HG03108 (cell line): ENCODE data around the gene CIC.
"Not testable (repeated sequence)": the region's sequence is repeated elsewhere in the genome, so short reads cannot be mapped to it uniquely, and the experiment has no call there.

Experiments
- ATAC-seq: cut with Tn5 transposase; IDR thresholded peaks from one replicate; pipeline ENCODE4 v1.9.1; 2021; ENCODE audit warnings: moderate library complexity; ENCODE audit not compliant: unreplicated experiment

CIC gene

DNA sequence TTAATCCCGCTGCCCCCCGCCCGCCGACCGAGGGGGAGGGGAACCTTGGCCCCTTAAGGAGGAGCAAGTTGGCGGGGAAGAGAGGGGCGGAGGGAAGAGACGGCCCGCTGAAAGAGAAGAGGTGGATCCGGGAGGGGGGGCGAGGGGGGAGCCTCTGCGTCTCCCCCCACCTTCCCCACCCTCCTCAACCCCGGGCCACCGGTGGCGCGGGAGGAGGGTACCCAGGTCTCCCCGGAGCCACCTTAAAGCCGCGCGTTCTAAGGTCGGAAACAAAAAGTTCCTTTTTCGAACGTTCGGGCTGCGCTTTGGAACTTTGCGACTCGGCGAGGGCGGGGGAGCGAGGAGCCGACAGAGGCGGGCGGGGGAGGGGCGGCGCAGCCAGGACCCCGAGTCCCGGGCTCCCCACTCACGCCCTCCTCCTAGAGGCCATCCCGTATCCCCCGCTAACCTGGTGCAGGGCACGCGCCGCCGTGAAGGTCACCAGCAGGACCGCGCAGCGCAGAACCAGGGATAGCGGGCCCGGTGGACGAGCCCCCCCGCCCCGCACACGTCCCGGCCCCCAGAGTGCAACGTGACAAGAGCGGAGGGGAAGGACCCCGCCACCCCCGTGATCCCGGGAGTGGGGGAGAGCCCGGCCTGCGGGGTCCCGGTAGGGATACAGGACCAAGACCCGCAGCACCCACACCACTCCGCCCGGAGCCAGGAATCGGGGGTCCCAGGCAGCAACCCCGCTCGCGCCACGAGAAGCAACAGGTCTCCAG, 14.8 kb upstream of the CIC start:
- ATAC-seq = no peak

DNA sequence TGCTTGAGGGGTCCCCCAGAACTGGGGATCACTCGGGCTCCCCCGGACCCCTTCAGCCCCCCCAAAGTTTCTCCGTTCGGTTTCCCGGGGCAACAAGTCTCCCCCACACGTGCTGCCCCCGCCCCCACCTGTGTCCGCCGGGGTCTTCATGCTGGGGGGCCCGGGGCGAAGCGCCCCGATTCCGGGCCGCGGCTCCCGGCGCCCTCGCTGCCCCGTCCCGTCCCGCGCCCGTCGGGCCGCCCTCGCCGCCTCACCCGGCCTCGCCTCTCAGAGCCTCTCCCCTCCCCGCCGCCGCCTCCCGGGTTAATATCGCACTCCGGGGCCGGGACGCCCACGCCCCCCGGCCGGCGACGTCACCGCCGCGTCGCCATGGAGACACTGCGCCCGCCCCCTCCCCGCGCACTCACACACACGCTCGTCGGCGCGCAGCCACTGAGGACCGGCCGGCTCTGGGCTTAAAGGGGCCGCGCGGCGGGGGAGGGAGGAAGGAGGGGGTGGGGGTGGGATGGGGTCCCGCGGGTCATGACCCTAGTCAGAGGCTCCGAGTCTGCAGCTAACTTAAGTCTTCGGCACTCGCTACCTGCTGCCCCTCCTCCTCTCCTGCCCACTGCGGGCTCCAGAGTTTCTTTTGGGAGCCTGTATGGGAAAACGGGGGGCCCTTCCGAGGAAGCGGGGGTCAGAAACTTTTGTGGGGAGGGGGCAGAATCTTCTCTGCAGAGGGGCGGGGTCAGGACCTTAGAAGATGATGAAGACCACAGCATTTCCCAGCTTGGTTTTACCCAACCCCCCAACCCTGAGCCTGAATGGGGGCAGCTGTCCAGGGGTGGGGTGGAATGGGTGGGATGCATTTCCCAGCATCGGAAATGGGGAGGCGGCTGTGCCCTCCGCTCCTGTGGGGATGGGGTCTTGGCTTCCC, 13.9 kb upstream of the CIC start, which contains the start of gene ERF:
TSS of gene ERF (minus strand) at position 279 of the 916 bp plus-strand sequence. CDS start at position 150, 129 bp downstream.
- peak; percentile 63 for ATAC-seq

DNA sequence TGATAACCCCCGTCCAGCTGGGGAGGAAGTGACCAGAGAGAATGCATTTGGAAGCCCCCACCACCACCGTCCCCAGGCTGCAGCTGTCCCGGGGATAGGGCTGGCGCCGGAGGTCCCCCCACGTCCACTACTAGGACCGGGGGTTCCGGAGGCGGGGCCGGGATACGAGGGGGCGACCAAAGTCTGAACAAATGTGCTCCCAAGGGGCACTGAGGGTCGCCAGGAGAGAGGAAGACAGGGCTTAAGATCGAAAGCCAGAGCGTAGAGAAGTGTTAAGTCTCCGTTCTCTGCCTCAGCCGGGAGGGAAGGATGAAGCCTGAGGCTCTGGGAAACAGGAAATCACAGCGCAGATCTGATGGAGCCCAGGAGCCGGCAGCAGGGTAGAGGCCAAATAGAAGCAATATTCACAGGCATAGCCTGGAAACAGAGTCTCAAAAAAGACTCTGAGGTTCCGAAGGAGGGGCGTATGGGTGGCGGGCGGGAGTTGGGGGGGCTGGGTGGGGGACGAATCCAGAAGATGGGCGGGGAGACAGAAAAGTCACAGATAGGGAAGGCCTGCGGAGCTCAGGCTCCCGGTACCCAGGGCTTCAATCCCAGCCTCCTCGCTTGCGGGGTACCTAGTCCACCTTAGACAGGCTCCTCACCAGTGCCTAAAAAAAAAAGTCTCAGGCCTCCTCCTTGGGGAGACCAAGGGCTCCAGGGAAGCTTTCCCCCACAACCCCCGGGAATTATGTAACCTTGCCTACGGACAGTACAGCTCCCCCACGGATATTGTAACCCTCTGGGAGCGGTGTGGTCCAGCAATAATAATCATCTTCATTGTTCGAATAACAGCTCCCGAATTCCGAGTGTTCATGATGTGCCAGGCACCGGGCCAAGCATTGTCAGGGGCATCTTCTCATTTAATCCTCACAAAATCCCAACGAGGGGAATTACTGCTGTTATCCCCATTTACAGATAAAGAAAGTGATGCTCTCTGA, 13.0 kb upstream of the CIC start:
- no peak for ATAC-seq

DNA sequence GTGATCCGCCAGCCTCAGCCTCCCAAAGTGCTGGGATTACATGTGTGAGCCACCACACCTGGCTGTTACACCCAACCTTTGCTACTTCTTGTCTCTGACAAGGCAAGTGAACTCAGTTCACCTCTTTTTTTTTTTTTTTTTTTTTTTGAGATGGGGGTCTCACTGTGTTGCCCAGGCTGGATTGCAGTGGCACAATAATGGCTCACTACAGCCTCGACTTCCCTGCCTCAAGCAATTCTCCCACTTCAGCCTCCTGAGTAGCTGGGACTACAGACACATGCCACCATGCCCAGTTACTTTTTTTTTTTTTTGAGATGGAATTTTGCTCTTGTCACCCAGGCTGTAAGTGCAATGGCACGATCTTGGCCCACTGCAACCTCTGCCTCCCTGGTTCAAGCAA, 11.2 kb upstream of the CIC start:
- not testable (repeated sequence) for ATAC-seq

DNA sequence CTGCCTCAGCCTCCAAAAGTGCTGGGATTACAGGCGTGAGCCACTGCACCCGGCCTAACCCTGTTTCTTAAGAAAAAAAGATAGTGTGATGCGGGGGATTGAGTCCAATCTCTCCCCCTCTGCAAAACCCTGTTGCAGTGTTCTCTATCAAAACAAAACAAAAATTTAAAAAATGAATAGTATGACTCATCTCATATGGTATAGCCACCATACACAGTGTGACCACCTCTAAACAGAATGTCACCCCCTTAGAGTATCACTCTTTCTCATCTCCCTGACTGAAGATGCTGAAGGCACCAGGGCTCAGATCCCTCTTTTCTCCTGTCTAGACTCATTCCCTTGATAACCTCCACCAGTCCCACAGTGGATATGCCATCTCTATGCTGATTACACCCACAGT, 7.3 kb upstream of the CIC start:
- ATAC-seq = no peak

DNA sequence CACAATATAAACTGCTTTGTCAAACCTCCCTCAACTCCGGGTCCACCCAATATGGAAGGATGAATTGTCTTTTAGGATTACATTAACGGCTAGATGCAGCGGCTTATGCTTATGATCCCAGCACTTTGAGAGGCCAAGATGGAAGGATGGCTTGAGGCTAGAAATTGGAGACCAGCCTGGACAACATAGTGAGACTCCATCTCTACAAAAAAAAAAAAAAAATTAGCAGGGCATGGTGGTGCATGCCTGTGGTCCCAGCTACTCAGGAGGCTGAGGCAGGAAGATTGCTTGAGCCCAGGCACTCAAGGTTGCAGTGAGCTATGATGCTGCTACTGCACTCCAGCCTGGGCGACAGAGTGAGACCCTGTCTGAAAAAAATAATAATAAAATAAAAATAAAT, 2.9 kb upstream of the CIC start:
- not testable (repeated sequence) for ATAC-seq

DNA sequence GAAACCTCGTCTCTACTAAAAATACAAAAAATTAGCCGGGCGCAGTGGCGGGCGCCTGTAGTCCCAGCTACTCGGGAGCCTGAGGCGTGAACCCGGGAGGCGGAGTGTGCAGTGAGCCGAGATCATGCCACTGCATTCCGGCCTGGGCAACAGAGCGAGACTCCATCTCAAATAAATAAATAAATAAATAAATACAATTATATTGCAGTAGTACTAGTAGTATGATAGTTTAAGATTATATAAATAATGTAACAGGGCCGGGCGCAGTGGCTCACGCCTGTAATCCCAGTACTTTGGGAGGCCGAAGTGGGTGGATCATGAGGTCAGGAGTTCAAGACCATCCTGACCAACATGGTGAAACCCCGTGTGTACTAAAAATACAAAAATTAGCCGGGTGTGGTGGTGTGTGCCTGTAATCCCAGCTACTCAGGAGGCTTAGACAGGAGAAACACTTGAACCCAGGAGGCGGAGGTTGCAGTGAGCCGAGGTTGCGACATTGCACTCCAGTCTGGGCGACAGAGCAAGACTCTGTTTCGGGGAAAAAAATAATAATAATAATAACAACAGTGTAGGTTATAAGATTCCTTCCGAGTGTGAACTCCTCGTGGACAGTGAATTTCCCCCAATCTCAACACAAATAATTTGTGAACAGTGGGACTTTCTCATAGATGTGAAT, 2.0 kb upstream of the CIC start:
- ATAC-seq = not testable (repeated sequence)

DNA sequence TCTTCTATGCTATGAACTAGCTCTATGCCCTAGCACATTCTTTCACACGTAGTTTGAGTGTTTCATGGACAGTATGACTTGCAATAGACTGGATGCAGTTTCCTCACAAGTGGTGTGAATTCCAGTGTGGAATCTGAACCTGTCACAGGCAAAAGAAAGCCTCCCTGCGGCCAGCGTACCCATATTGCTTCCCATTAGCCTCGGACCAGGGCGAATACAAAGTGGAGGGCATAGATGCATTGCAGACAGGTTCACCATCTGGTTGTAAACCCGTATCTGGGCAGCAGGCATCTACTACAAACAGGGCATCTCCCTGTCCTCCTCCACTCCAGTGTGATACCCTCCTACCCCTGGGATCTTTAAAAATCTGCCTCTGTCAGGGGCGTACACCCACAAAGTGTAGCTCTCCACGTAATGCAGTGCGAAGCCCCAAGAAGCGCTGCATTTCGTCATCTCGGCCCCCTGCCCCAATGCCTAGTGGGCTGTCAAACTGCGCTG, 1.4 kb upstream of the CIC start:
- ATAC-seq = no peak

DNA sequence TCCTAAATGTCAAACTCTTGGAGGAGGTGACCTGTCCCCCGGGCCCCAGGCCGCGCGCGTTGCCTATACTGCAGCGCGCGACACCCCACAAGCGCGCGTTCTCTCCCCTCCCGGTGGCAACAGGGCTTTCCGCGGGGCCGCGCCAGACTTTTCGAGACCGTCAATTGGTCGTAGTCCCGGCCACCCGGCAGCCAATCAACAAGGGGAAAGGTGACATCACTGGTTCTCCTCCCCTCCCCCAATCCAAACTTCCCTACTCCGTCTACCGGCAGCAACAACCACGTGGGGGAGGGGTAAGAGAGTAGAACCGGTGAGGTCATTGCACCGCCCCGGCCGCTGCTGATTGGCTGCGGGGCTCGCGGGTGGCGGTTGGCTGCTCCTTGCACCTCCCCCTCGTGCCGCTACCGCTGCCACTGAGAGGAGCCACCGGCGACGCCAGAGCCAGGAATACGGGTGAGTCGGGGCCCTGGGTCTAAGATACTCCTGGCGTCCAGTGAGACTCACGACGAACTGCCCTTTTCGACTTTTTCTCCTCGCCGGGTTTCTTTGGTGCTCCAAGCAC, 829 bp upstream of the CIC start:
- peak; percentile 46 for ATAC-seq

DNA sequence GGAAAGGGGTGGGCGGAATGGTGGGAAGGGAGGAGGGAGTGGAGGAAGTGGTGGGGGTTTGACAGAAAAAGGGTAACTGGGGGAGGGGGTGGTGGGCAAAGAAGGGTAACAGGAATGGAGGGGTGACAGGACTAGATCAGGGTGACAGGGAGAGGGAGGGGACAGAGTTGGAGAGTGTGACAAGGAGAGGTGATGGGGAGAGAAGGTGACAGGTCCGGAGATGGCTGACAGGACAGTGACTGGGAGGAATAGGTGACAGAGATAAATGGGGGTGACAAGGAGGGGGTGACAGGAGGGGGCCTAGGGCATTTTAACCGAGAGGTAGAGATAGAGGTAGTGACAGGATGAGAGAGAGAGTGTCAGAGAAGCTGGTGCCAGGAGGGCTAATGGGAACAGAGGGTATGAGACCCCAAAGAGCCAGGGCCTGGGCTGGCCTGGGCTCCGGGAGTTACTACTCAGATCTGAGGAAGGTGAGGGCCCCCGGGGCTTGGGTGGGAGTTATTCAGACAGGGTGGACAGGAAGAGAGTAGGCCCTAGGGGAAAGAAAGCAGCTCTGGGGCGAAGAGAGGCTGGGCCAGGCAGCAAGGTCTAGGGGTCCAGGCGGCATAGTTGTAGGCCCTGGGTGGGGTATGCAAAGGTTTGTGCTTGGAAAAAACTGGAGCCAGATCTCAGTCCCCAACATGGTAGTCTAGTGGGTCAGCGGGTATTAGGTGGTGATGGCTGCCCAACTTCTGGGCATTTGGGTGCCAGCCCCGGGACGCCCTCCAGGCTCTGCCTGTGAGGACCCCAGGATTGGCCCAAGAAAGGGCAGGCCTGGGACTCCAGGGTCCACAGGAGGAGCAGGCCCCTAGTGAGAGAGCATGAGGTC, 660 bp downstream of the CIC start:
- ATAC-seq = no peak

DNA sequence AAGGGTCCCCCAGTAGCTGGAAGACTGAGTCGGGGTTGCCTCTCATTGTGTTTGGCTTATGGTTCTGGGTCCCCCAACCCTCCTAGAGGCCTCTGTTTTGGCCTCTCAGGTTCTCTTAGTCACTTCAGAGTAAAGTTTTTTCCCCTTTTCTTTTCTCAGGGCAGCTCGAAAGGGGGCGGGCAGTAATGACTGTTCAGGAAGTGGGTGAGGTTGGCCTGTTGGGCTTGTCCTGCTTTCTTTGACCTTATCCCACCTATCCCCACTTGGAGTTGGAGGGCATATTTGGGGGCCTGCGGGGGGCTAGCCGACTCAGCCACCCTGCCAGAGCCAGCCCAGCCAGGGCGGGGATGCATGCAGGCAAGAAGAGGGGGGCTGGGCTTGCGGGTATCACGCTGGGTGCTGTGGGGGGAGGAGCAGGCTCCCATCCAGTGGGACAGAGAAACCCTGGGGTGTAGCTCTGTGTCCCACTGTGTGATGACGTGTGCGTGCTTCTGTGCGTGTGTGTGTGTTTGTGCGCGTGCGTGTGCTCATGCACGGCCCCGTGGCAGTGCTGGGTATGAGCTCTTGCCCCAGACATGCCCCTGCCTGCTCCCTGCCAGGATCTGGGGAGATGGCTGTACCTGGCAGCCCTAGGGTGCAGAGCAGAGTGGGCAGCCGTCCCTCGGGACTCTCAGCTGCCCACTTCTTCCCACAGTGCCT, 1.4 kb downstream of the CIC start:
- ATAC-seq = no peak

DNA sequence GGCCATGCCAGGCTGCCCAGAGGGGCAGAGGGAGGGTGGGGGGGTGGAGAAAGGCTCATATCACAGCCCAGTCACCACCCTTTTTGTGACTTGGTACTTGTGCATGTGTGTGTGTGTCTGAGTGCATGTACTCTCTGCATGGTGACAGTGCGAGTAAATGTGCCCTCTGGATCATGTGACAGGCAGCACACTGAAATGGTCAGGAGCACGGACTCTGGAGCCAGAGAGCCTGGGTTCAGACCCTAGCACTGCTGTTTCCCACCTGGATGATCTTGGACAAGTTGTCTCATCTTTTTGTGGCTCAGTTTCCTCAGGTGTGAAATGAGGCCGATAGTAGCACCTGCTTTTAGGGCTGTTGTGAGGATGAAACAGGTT, 2.0 kb downstream of the CIC start:
- ATAC-seq = no peak

DNA sequence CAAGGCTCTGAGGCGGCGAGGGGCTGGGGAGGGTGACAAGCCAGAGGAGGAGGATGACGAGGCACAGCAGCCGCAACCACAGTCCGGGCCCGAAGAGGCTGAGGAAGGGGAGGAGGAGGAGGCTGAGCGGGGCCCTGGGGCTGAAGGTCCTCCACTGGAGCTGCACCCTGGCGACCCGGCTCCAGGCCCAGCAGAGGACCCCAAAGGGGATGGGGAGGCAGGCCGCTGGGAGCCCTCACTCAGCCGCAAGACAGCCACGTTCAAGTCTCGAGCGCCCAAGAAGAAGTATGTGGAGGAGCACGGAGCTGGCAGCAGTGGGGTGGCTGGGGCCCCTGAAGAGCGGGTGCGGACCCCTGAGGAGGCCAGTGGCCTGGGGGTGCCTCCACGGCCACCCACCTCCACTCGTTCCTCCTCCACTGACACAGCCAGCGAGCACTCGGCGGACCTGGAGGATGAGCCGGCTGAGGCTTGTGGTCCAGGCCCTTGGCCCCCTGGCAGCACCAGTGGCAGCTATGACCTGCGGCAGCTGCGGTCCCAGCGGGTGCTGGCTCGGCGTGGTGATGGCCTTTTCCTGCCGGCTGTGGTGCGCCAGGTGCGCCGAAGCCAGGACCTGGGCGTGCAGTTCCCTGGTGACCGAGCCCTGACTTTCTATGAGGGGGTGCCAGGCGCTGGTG, 2.9 kb downstream of the CIC start:
- no peak for ATAC-seq

DNA sequence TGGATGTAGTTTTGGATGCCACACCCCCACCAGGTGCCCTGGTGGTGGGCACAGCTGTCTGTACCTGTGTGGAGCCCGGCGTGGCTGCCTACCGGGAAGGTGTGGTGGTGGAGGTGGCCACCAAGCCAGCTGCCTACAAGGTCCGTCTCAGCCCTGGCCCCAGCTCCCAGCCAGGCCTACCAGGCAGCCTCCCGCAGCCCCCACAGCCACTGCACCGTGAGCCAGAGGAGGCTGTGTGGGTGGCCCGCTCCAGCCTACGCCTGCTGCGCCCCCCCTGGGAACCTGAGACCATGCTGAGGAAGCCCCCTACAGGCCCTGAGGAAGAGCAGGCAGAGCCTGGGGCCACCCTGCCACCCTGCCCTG, 3.5 kb downstream of the CIC start:
- ATAC-seq = no peak

DNA sequence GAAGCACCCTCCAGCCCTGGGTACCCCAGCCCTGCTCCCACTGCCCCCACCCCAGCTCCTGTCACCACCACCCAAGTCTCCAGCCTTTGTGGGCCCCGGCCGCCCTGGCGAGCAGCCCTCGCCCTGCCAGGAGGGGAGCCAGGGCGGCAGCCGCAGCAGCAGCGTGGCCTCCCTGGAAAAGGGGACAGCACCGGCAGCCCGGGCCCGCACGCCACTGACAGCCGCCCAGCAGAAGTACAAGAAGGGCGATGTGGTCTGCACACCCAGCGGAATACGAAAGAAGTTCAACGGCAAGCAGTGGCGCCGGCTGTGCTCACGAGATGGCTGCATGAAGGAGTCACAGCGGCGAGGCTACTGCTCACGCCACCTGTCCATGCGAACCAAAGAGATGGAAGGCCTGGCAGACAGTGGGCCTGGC, 3.9 kb downstream of the CIC start:
- ATAC-seq = no peak

DNA sequence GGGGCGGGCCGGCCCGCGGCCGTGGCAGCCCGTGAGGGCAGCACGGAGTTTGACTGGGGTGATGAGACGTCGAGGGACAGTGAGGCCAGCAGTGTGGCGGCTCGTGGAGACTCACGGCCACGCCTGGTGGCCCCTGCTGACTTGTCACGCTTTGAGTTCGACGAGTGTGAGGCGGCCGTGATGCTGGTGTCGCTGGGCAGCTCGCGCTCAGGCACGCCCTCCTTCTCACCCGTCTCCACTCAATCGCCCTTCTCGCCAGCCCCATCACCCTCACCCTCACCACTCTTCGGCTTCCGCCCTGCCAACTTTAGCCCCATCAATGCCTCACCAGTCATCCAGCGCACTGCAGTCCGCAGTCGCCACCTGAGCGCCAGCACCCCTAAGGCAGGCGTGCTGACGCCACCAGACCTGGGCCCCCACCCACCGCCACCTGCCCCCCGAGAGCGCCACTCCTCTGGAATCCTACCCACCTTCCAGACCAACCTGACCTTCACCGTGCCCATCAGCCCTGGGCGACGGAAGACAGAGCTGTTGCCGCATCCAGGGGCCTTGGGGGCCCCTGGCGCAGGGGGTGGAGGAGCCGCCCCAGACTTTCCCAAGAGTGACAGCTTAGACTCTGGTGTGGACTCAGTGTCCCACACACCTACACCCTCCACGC, 4.5 kb downstream of the CIC start:
- ATAC-seq = no peak

DNA sequence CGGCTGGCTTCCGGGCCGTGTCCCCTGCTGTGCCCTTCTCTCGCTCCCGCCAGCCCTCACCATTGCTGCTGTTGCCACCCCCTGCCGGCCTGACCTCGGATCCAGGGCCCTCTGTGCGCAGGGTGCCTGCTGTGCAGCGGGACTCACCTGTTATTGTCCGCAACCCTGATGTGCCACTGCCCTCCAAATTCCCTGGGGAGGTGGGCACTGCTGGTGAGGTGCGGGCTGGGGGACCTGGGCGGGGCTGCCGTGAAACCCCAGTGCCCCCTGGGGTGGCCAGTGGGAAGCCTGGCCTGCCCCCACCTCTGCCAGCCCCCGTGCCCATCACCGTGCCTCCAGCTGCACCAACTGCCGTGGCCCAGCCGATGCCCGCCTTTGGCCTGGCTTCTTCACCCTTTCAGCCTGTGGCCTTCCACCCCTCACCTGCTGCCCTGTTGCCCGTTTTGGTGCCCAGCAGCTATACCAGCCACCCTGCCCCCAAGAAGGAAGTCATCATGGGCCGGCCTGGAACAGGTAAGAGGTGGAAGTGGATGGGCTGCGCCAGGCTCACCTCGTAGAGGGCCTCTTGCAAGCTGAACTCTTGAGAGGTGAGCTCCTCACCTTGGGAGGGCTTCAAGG, 5.1 kb downstream of the CIC start:
- no peak for ATAC-seq
